ENCODE results near the gene GABRA4.

GABRA4 gene

DNA sequence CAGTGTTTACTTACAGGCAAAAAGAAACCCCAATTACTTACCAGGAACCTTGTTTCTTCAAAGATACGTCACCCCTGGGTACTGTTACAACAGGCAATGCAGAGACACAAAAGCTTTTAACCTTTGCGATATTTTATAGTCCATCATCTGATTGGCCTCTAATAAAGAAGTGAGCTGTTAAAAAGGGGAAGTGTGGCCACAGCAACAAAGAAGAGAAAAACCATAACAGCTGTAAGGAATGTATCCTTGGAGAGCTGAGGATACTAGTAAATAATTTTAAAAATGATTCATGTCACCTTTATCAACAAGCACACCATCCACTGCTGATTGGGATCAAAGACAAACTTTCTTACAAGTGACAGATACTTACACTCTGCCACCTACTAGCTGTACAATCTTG, 14.1 kb downstream of the GABRA4 start:
- DNase-seq (ENCODE audit: low read depth), result no peak

- DNase-seq (ENCODE audit: low read depth), result no peak
These were observed 16.1 kb downstream of the GABRA4 start for GRCh38 chr4:46977245-46977644.

DNA sequence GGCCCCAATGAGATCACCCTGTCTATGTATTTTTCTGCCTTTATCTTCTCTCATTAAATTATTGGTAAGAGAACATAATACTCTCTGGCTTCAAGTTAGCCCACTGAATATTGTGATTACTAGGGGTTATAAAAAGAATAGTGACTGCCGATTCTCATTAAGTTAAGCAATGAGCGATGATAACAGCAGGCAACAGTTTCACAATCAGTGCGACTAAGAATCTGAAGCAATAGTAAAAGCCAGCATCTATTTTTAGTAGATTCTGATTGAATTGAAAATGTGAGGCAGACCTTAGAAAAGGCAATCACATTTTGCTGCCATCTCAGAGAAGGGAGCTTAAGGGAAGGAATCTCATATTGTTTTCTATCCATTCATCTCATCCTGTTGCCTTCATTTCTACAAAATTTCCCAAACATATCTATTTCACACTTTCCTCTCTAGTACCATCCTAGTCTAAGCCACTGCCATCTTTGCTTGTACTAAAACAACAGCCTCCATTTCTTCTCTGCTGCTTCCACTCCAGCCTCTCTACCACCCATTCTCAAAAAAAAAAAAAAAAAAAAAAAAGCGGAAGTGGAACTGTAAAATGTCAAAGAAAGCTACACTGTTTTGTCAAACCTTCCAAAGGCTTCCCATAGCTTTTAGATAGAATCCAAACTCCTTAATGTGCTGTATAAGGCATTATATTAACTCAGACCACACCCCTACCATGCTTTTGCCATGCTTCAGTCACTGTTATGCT, 17.4 kb downstream of the GABRA4 start:
- DNase-seq (ENCODE audit: low read depth), result no peak

GRCh38 chr4:46974891-46975543, 18.4 kb downstream of the GABRA4 start:
- no peak for DNase-seq (ENCODE audit: low read depth)

DNA sequence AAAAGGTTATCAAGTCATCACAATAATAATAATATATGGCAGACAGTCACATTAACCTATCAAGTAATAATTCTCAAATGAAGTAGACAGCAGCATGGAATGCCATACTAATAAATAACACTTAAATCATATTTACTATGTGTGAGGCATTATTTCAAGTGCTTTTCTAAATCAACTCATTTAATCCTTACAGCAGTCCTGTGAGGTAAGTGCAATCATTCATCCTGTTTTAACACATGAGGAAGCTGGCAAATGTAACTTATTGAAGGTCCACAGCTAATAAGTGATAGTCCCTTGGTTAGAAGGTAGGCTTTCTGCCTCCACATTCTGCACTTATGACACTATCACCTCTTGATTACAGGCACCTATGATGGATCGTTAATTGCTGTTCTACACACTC, 24.5 kb downstream of the GABRA4 start:
- DNase-seq (ENCODE audit: low read depth), result no peak

DNA sequence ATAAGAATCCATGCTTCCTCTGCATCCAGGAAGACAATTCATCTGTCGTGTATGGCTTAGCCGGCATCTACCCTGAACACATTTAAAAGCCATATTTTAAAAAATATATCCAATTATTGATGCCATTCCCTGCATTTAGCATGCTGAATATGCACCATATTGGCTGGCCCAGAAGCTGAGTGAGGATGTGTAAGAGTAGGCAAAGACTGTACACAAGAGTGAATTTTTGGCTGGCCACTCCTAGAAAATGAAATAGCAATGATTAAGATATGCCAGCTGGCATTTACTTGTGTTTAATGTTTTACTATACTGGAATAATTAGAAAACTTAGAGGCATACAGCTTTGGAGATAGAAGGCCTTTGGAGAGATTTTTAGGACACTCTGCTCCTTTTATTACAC, 25.8 kb downstream of the GABRA4 start:
- no peak for DNase-seq (ENCODE audit: low read depth)

- no peak for DNase-seq (ENCODE audit: low read depth)
These were observed 34.5 kb downstream of the GABRA4 start for GRCh38 chr4:46958742-46959488.

GRCh38 chr4:46956451-46956850, 36.9 kb downstream of the GABRA4 start:
- DNase-seq (ENCODE audit: low read depth), result no peak

DNA sequence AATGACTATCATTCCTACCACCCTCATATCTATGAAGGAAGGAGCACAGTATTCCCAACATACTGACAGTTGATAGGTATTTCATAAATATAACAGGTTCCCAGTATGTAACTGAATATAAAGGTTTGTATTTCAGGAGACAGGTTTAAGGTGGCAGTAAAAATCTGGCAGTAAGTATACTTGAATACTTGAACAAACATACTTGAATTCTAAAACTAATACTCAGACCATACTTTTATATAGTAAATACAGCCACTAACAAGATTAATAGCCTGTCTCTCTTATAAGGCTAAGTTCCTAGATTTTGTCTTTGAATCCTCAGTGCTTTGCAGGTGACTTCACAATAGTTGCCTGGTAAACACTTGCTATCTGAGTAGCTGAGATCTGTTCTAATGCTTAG, 37.8 kb downstream of the GABRA4 start:
- no peak for DNase-seq (ENCODE audit: low read depth)

GRCh38 chr4:46954643-46955042, 38.7 kb downstream of the GABRA4 start:
- no peak for DNase-seq (ENCODE audit: low read depth)

- no peak for DNase-seq (ENCODE audit: low read depth)
These were observed 39.8 kb downstream of the GABRA4 start for GRCh38 chr4:46953564-46953963.

- DNase-seq (ENCODE audit: low read depth), result no peak
These were observed 40.9 kb downstream of the GABRA4 start for GRCh38 chr4:46952451-46952850.

DNA sequence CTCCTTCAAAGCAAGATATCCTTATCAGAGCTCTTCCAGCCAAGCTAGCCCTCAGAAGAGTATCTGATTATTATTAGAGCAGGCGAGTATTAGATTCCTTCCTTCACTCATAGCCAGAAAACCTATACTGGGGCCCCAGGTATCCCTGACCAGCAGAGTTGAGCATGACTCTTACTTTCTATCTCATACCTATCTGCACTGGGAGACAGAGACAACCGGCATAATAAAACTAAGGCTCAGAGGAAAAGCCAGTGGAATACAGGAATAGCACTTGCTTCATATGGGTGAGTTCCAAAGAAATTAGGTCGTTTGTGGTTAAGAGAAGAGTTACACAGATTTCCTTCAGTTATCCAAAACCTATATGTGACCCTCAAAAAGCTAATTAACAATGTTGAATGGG, 42.6 kb downstream of the GABRA4 start:
- no peak for DNase-seq (ENCODE audit: low read depth)

DNA sequence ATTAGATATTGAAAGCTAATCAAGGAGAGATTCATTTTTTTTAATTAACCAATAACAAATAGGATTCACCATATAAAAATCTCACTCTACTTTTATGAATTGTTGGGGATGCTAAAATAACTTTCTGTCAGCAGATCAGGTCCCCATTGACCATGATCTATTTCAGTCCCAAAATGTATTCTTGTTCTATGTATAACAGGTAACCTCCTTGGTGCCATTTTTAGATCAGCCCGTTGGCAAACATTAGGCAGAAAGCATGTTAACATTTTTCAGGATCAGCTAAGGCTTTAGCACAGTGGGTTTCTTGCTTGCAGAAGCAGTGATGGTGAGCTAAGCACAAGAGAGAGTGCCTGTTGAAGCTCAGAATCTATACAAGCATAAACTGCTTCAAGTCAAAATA, 43.6 kb downstream of the GABRA4 start:
- no peak for DNase-seq (ENCODE audit: low read depth)

DNA sequence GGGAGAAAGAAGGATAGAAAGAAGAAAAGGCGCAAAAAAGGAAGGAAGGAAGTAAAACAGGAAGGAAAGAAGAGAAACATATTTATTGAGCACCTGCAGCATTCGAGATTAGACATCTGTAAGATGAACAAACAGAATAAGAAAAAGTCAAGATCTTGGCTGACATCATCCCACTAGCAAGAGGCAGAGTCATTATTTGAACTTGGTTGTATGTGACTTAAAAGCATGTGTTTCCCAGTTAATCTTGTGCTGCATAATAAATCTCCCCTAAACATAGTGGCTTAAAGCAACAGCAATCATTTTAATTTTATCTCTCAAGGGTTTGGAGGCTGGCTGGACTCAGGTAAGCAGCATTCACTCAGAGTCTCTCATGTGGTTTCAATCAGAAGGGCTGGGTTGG, 45.8 kb downstream of the GABRA4 start:
- DNase-seq (ENCODE audit: low read depth), result no peak

- DNase-seq (ENCODE audit: low read depth), result no peak
These were observed 46.4 kb downstream of the GABRA4 start for GRCh38 chr4:46946919-46947536.

GRCh38 chr4:46945062-46945461, 48.3 kb downstream of the GABRA4 start:
- DNase-seq (ENCODE audit: low read depth), result no peak

DNA sequence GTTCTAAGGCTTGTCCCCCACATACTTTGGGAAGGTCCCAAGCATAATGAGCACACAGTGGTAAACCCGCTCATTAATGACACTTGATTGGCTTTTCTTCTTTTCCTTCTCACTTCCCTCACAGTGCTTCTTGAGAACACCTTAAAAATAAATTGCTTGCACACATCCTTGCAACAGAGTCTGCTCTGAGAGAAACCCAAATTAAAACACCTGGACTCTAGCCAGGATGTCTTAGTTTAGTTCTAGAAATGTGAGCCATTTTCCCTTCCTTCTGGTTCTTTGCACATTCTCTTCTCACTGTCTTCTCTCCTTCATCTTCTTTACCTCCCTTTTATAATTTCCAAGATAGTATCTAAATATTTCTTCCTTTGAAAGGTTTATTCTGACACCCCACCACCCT, 49.0 kb downstream of the GABRA4 start:
- DNase-seq (ENCODE audit: low read depth), result no peak

DNA sequence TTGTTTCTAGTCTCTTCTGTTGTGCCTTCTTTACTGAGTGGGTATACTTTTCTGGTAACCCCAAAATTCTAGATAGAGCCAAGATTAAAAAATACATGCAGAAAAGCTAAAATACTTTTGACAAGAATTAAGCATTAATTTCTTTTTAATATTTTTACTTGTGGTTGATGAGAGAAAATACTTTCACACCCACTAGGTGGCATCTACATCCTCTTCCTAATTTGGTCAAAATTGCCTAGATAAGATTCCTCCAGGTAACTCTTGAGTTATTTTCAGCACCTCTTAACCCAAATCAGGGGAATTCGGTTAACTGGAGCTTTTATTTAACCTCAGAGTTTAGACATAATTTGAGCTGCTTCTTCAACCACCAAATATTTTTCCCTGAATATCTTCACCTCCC, 55.9 kb downstream of the GABRA4 start:
- no peak for DNase-seq (ENCODE audit: low read depth)

DNA sequence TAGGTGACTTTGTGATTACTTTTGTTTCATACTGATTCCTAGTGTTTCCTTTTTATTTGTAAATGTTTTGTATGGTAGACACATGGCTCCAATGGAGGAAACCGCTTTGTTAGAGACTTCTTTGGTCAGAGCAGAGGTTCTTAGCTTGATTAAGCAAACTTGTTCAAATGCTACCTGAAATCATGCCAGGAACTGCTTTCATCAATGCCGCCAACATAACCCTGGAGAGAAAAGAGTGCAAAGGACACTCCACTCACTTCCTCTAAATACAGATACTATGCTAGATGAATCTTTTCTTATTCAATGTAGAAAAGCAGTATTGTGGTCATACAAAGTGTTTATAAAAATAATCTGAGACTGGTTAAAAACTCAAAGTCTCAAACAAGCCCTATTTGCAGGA, 58.7 kb downstream of the GABRA4 start:
- no peak for DNase-seq (ENCODE audit: low read depth)

- DNase-seq (ENCODE audit: low read depth), result no peak
These were observed 59.7 kb downstream of the GABRA4 start for GRCh38 chr4:46933686-46934085.

DNA sequence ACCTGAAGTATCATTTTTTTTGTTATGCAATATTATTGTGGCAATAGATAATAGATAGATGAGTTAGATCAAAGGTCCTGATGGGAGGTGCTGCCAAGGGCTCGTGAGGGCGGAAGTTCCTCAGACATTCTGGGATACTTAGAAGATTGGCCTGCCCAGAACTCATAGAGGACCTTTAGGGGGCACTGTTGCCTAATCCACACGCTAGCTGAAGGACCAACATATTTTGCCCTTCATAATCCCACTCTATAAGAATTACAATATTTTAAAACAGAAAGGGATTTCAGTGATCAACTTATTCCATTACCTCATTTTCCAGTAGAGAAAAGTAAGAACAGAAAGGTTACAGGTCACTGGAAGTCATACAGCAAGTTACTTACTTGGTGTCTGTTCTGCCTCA, 61.4 kb downstream of the GABRA4 start:
- DNase-seq (ENCODE audit: low read depth), result no peak

DNA sequence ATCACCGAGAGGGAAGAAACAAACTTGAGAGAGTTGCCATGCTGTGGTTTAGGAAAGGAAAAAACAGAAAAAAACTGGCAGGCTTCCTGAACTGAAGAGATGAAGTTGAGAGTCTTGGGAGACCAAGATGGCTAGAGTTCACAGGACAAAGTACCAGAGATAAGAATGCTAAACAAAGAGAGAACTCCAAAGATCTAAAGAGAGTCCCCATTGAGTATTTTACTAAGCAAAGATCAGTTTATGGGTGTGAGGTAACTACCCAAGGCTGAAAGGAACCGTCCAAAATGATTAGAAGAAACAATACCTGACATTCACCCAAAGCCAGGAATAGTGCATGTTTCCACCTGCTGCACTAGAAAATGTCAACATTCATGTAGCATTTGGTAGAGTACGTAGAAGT, 62.5 kb downstream of the GABRA4 start:
- DNase-seq (ENCODE audit: low read depth), result no peak

All from activated T-cell treated with anti-CD3 and anti-CD28 coated beads for 48 hours (primary cell).